Measurements from ENCODE around the gene MED16. TPM values are rescaled to one million over a fixed set of nuclear protein-coding genes. Genes with fewer than 3 reads are reported as not detected.

MED16 gene
- total RNA-seq, 2 experiments from 2014 or later = 19.1 to 54.3 TPM

DNA sequence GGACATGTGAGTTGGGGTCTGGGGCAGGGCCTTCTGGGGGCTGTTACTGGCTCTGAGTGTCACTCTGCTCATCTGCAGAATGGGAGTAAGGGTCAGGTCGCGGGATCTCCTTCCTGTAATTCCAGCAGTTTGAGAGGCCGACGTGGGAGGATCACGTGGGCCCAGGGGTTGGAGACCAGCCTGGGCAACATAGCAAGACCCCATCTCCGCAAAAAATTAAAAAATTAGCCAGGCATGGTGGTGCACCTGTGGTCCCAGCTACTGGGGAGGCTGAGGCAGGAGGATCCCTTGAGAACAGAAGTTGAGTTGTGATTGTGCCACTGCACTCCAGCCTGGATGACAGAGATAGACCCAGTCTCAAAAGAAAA lies 36.9 kb upstream of the MED16 start:
- POLR2A ChIA-PET = no interaction called here
- BruUV-seq (replicated peaks) = no TSS peak
- H3K4me2 ChIP-seq (ENCODE audit: low read length) = no peak overlapping the region
- no peak overlapping the region for H3K4me3 ChIP-seq (ENCODE audit: low read depth, low read length, poor library complexity, severe bottlenecking)
- no peaks in the 10 kb centered on the region for H3K9me3 ChIP-seq (ENCODE audit: low read length)
- intact Hi-C loops (cut with micrococcal nuclease; ENCODE audit: unreplicated experiment) = no loop called here
- peaks cover 9% of the 10 kb centered on the region for H3K4me1 ChIP-seq (ENCODE audit: insufficient read depth, low read length, poor library complexity, severe bottlenecking)
- H3K27ac ChIP-seq (ENCODE audit: low read depth, low read length, poor library complexity, severe bottlenecking) = no peak overlapping the region
- no peaks in the 10 kb centered on the region for H3K9me2 ChIP-seq (ENCODE audit: insufficient read depth, low read length)
- no peak overlapping the region for H2AFZ ChIP-seq (ENCODE audit: low read length)
- TF ChIP-seq, protein P1, sequence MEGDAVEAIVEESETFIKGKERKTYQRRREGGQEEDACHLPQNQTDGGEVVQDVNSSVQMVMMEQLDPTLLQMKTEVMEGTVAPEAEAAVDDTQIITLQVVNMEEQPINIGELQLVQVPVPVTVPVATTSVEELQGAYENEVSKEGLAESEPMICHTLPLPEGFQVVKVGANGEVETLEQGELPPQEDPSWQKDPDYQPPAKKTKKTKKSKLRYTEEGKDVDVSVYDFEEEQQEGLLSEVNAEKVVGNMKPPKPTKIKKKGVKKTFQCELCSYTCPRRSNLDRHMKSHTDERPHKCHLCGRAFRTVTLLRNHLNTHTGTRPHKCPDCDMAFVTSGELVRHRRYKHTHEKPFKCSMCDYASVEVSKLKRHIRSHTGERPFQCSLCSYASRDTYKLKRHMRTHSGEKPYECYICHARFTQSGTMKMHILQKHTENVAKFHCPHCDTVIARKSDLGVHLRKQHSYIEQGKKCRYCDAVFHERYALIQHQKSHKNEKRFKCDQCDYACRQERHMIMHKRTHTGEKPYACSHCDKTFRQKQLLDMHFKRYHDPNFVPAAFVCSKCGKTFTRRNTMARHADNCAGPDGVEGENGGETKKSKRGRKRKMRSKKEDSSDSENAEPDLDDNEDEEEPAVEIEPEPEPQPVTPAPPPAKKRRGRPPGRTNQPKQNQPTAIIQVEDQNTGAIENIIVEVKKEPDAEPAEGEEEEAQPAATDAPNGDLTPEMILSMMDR (conservative IDR thresholded peaks at IDR 0.05; ENCODE audit: low read length) = no peak
- no peak for TF ChIP-seq EZH2phosphoT487 (IDR thresholded peaks at IDR 0.05; ENCODE audit: borderline replicate concordance, low read depth, low read length)
- CTCF ChIA-PET (ENCODE audit: unreplicated experiment) = no interaction called here
- H3K79me2 ChIP-seq (ENCODE audit: insufficient read depth, low read depth, low read length) = no peaks in the 10 kb centered on the region
- DNase-seq (ENCODE audit: low spot score) = no peak
- H3K36me3 ChIP-seq (ENCODE audit: insufficient read depth, low read length) = no peaks in the 10 kb centered on the region
- H4K20me1 ChIP-seq (ENCODE audit: insufficient read depth, low read length) = no peaks in the 10 kb centered on the region

DNA sequence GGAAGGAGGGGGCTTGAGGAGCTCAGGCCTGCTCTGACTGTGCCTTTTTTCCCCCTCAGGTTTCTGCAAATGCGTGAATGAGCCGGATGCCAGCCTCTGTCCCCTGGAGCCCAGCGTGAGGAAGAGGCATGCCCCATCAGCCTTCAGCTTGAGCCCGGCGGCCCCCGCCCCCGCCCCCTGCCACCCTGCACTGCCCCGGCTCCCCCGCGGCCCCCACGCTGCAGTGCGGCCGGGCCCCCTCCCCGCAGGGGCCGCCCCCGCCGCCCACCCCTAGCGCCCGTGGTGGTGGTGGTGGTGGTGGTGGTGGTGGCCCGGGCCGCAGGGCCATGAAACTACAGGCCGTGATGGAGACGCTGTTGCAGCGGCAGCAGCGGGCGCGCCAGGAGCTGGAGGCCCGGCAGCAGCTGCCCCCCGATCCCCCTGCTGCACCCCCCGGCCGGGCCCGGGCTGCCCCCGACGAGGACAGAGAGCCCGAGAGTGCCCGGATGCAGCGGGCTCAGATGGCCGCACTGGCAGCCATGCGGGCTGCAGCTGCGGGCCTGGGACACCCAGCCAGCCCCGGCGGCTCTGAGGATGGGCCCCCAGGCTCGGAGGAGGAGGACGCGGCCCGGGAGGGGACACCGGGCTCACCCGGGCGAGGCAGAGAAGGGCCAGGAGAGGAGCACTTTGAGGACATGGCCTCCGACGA lies 36.4 kb upstream of the MED16 start:
- no peak for TF ChIP-seq EZH2phosphoT487 (IDR thresholded peaks at IDR 0.05; ENCODE audit: borderline replicate concordance, low read depth, low read length)
- TF ChIP-seq, protein P1 (conservative IDR thresholded peaks at IDR 0.05; ENCODE audit: low read length) = no peak
- no TSS peak for BruUV-seq (replicated peaks)
- Histone ChIP-seq H3K4me3 (ENCODE audit: low read depth, low read length, poor library complexity, severe bottlenecking) (no peak overlapping the region), H3K9me2 (ENCODE audit: insufficient read depth, low read length) (no peaks in the 10 kb centered on the region), H3K4me2 (ENCODE audit: low read length) (no peak overlapping the region), H3K36me3 (ENCODE audit: insufficient read depth, low read length) (no peaks in the 10 kb centered on the region), H2AFZ (ENCODE audit: low read length) (no peak overlapping the region), H3K79me2 (ENCODE audit: insufficient read depth, low read depth, low read length) (no peaks in the 10 kb centered on the region), H4K20me1 (ENCODE audit: insufficient read depth, low read length) (no peaks in the 10 kb centered on the region), H3K9me3 (ENCODE audit: low read length) (no peaks in the 10 kb centered on the region), H3K4me1 (ENCODE audit: insufficient read depth, low read length, poor library complexity, severe bottlenecking) (peaks cover 14% of the 10 kb centered on the region), H3K27ac (ENCODE audit: low read depth, low read length, poor library complexity, severe bottlenecking) (no peak overlapping the region)
- DNase-seq (ENCODE audit: low spot score) = no peak
- intact Hi-C loops (cut with micrococcal nuclease; ENCODE audit: unreplicated experiment) = no loop called here
- POLR2A ChIA-PET = no interaction called here
- CTCF ChIA-PET (ENCODE audit: unreplicated experiment) = no interaction called here

DNA sequence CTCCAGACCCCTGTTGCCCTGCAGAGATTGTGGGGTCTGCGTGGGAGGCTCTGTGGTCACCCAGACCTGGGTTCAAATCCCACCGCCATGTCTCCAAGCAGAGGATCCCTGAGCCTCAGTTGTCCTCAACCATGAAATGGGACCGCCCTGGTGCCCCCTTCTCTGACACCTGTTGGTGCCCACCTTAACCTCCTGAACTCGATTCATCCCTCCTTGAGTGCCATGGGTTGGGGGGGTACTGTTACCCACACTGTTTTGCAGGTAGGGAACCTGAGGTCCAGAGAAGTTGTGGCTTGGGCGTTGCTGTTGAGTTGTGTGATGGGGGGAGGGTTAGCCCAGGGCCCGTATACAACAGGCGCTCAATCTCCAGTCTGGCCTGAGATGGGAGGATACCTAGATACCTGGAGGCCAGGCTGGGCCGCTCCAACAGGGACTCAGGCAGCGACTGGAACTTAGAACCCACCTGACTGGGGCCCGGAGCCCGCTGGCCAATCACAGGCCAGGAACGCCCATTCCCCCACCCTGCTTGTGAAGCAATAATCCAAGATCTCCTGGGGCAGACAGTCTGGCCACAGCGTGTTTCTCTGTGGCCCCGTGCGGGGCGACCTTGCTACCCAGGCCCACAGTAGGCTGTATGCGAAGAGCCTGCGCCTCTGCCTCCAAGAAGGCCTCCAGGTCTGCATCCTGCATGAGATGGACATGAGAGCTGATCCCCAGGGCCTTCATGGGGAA lies 35.6 kb upstream of the MED16 start:
- BruUV-seq (replicated peaks) = no TSS peak
- Histone ChIP-seq H3K36me3 (ENCODE audit: insufficient read depth, low read length) (no peaks in the 10 kb centered on the region), H4K20me1 (ENCODE audit: insufficient read depth, low read length) (no peaks in the 10 kb centered on the region), H3K79me2 (ENCODE audit: insufficient read depth, low read depth, low read length) (no peaks in the 10 kb centered on the region), H3K4me3 (ENCODE audit: low read depth, low read length, poor library complexity, severe bottlenecking) (no peak overlapping the region), H3K9me3 (ENCODE audit: low read length) (no peaks in the 10 kb centered on the region), H3K9me2 (ENCODE audit: insufficient read depth, low read length) (no peaks in the 10 kb centered on the region), H2AFZ (ENCODE audit: low read length) (no peak overlapping the region), H3K27ac (ENCODE audit: low read depth, low read length, poor library complexity, severe bottlenecking) (no peak overlapping the region), H3K4me2 (ENCODE audit: low read length) (no peak overlapping the region), H3K4me1 (ENCODE audit: insufficient read depth, low read length, poor library complexity, severe bottlenecking) (peaks cover 18% of the 10 kb centered on the region)
- TF ChIP-seq, protein P1 (conservative IDR thresholded peaks at IDR 0.05; ENCODE audit: low read length) = no peak
- no peak for TF ChIP-seq EZH2phosphoT487 (IDR thresholded peaks at IDR 0.05; ENCODE audit: borderline replicate concordance, low read depth, low read length)
- intact Hi-C loops (cut with micrococcal nuclease; ENCODE audit: unreplicated experiment) = no loop called here
- no peak for DNase-seq (ENCODE audit: low spot score)
- ChIA-PET POLR2A (no interaction called here), CTCF (ENCODE audit: unreplicated experiment) (no interaction called here)
